ENCODE measurements around the gene TRH. TPM values are rescaled to one million over a fixed set of nuclear protein-coding genes. Genes with fewer than 3 reads are reported as not detected.

TRH gene, protein sequence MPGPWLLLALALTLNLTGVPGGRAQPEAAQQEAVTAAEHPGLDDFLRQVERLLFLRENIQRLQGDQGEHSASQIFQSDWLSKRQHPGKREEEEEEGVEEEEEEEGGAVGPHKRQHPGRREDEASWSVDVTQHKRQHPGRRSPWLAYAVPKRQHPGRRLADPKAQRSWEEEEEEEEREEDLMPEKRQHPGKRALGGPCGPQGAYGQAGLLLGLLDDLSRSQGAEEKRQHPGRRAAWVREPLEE
- total RNA-seq: not detected

DNA sequence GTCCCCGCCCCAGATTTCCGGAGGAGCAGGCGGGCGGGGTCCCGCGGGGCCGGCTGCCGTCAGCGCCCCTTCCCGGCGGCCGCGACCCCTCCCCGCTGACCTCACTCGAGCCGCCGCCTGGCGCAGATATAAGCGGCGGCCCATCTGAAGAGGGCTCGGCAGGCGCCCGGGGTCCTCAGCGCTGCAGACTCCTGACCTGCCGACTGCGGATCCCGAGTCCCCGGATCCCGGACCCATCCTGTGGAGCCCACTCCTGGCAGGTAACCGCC lies at the start of gene TRH:
Gene TRH (plus strand): TSS at position 157 of the 269 bp plus-strand sequence. CDS start 1,097 bp downstream, outside the sequence.
- H3K27me3 Mint-ChIP-seq (ENCODE audit: low read depth): peaks cover 41% of the 10 kb centered on the region
- H3K36me3 Mint-ChIP-seq (ENCODE audit: low read depth): no peaks in the 10 kb centered on the region
- intact Hi-C loops (cut with micrococcal nuclease): no loop called here
- CTCF ChIA-PET: no interaction called here
- H3K9me3 Mint-ChIP-seq: no peaks in the 10 kb centered on the region
- H3K4me1 Mint-ChIP-seq (ENCODE audit: low read depth): peaks cover 9% of the 10 kb centered on the region
- no peak for DNase-seq
- no peak within 1 kb of the TSS for H3K27ac Mint-ChIP-seq
- peak within 1 kb of the TSS; percentile 20 for H3K4me3 Mint-ChIP-seq

GRCh38 chr3:129927072-129927471 lies 47.4 kb upstream of the TRH start:
- intact Hi-C loops (cut with micrococcal nuclease): no loop called here
- DNase-seq: no peak
- Mint-ChIP-seq H3K4me1 (ENCODE audit: low read depth) (no peaks in the 10 kb centered on the region), H3K36me3 (ENCODE audit: low read depth) (peaks cover 2% of the 10 kb centered on the region), H3K27me3 (ENCODE audit: low read depth) (peaks cover 5% of the 10 kb centered on the region), H3K4me3 (no peak overlapping the region), H3K9me3 (peaks cover 13% of the 10 kb centered on the region), H3K27ac (no peak overlapping the region)
- CTCF ChIA-PET: interaction anchor here (0.5 kb wide), 1 partner anchor 119 kb away, joined by 3 read pairs; no protein-coding TSS in a partner anchor

- intact Hi-C loops (cut with micrococcal nuclease): no loop called here
- Mint-ChIP-seq H3K4me1 (ENCODE audit: low read depth) (no peaks in the 10 kb centered on the region), H3K36me3 (ENCODE audit: low read depth) (no peaks in the 10 kb centered on the region), H3K4me3 (no peak overlapping the region), H3K9me3 (peaks cover 13% of the 10 kb centered on the region), H3K27ac (no peak overlapping the region), H3K27me3 (ENCODE audit: low read depth) (peaks cover 3% of the 10 kb centered on the region)
- CTCF ChIA-PET: interaction anchor here (1.0 to 1.1 kb wide), 2 partner anchors 13 to 300 kb away, joined by 3 to 6 read pairs; no protein-coding TSS in a partner anchor
- no peak for DNase-seq
These were observed 45.1 kb upstream of the TRH start for GRCh38 chr3:129929383-129929782.

DNA sequence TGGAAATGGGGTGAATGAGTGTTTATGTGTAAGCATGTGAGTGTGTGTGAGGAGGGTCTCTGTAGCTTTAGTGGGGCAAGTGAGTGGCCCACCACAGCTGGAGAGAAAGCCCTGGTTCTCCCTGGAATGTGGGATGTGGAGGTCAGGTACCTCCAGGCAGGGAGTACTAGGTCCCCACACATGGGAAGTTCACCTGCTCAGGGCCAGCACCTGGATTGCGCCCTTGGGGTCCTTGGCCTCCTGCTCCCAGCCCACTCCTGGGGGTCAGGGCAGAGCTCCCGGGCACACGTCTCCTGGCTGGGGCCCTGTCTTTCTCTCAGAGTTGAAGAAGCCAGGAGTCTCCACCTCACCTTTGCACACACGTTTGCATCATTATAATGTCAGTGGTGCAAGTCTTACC lies 41.0 kb upstream of the TRH start:
- DNase-seq: no peak
- H3K9me3 Mint-ChIP-seq: peaks cover 9% of the 10 kb centered on the region
- no peak overlapping the region for H3K4me3 Mint-ChIP-seq
- peaks cover 2% of the 10 kb centered on the region for H3K4me1 Mint-ChIP-seq (ENCODE audit: low read depth)
- intact Hi-C loops (cut with micrococcal nuclease): loop anchor here (10.0 kb wide), 1 partner anchor 549 kb away; no protein-coding TSS in a partner anchor
- CTCF ChIA-PET: interaction anchor here (0.9 to 1.5 kb wide), 8 partner anchors 9 to 443 kb away, joined by 3 to 9 read pairs (median 3); no protein-coding TSS in a partner anchor
- H3K36me3 Mint-ChIP-seq (ENCODE audit: low read depth): no peaks in the 10 kb centered on the region
- H3K27me3 Mint-ChIP-seq (ENCODE audit: low read depth): no peaks in the 10 kb centered on the region
- no peak overlapping the region for H3K27ac Mint-ChIP-seq

- Mint-ChIP-seq H3K36me3 (ENCODE audit: low read depth) (no peaks in the 10 kb centered on the region), H3K9me3 (peaks cover 7% of the 10 kb centered on the region), H3K4me3 (no peak overlapping the region), H3K27ac (no peak overlapping the region), H3K4me1 (ENCODE audit: low read depth) (peaks cover 2% of the 10 kb centered on the region), H3K27me3 (ENCODE audit: low read depth) (no peaks in the 10 kb centered on the region)
- peak; percentile 38 for DNase-seq
- CTCF ChIA-PET: interaction anchor here (0.5 to 1.5 kb wide), 13 partner anchors 8 to 444 kb away, joined by 3 to 9 read pairs (median 3); no protein-coding TSS in a partner anchor
- intact Hi-C loops (cut with micrococcal nuclease): loop anchor here (1.0 to 10.0 kb wide), 6 partner anchors 42 to 550 kb away; partner anchors contain the start of gene TMCC1
These were observed 40.0 kb upstream of the TRH start for GRCh38 chr3:129934234-129935123.

DNA sequence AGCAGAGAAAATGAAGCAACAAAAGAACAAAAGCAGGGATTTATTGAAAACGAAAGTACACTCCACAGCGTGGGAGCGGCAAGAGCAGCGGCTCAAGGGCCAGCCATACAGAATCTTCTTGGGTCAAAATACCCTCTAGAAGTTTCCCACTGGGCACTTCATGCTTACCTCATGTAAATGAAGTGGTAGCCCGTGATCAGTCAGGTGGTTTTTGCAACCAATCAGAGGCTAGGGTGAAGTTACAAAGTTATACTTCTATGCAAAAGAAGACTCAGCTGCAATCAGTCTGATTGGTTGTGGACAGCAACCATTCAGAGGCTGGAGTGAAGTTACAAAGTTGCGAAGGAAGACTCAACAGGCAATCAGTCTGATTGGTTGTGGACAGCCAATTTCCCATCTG lies 37.8 kb upstream of the TRH start:
- no peaks in the 10 kb centered on the region for H3K9me3 Mint-ChIP-seq
- CTCF ChIA-PET: no interaction called here
- no peaks in the 10 kb centered on the region for H3K36me3 Mint-ChIP-seq (ENCODE audit: low read depth)
- intact Hi-C loops (cut with micrococcal nuclease): loop anchor here (10.0 kb wide), 1 partner anchor 552 kb away; no protein-coding TSS in a partner anchor
- H3K4me3 Mint-ChIP-seq: peak overlapping the region; percentile 49
- H3K27ac Mint-ChIP-seq: no peak overlapping the region
- H3K4me1 Mint-ChIP-seq (ENCODE audit: low read depth): peaks cover 2% of the 10 kb centered on the region
- no peaks in the 10 kb centered on the region for H3K27me3 Mint-ChIP-seq (ENCODE audit: low read depth)
- DNase-seq: peak; percentile 33

DNA sequence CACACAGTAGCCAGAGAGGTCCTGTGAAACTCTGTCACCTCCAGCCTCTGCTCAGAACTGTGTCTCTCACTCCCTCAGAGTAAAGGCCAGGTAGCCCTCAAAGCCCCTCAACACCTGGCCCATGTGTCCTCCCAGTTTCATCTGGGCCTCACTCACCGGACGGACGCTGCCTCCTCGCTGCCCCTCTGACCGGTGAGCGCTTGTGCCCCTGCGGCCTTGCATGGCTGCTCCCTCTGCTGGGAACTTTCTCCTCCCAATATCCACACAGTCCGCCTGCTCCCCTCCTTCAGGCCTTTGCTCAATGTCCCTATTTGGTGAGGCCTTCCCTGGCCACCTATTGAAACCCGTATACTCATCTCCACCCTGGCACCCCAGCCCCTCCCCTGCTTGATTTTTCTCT lies 36.8 kb upstream of the TRH start:
- intact Hi-C loops (cut with micrococcal nuclease): loop anchor here (10.0 kb wide), 1 partner anchor 553 kb away; no protein-coding TSS in a partner anchor
- DNase-seq: no peak

GRCh38 chr3:129938140-129938930 lies 36.2 kb upstream of the TRH start:
- H3K27ac Mint-ChIP-seq: no peak overlapping the region
- no peaks in the 10 kb centered on the region for H3K36me3 Mint-ChIP-seq (ENCODE audit: low read depth)
- CTCF ChIA-PET: no interaction called here
- H3K27me3 Mint-ChIP-seq (ENCODE audit: low read depth): no peaks in the 10 kb centered on the region
- DNase-seq: no peak
- intact Hi-C loops (cut with micrococcal nuclease): loop anchor here (10.0 kb wide), 1 partner anchor 554 kb away; no protein-coding TSS in a partner anchor
- H3K9me3 Mint-ChIP-seq: no peaks in the 10 kb centered on the region
- H3K4me3 Mint-ChIP-seq: no peak overlapping the region
- peaks cover 2% of the 10 kb centered on the region for H3K4me1 Mint-ChIP-seq (ENCODE audit: low read depth)

More for the DNA sequence above, 36.8 kb upstream of the TRH start:
- H3K27me3 Mint-ChIP-seq (ENCODE audit: low read depth): no peaks in the 10 kb centered on the region
- CTCF ChIA-PET: no interaction called here
- no peak overlapping the region for H3K27ac Mint-ChIP-seq
- H3K9me3 Mint-ChIP-seq: no peaks in the 10 kb centered on the region
- no peak overlapping the region for H3K4me3 Mint-ChIP-seq
- no peaks in the 10 kb centered on the region for H3K36me3 Mint-ChIP-seq (ENCODE audit: low read depth)
- peaks cover 2% of the 10 kb centered on the region for H3K4me1 Mint-ChIP-seq (ENCODE audit: low read depth)

DNA sequence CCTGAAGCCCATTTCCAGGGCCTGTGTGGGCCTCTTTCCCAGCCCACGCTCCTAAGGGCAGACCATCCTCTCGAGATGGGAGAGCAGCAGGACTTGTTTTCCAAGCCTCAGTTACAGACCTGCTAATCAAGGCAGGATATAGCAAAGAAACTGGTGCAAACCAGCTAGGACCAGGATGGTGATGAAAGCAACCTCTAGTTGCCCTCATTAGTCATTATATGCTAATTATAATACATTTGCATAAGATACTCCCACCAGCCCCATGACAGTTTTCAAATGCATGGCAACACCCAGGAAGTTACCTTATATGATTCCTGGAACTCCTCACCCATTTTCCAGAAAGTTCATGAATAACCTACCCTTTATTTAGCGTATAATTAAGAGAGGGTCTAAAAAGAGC lies 34.4 kb upstream of the TRH start:
- CTCF ChIA-PET: interaction anchor here (0.6 to 1.2 kb wide), 4 partner anchors 10 to 285 kb away, joined by 3 to 5 read pairs (median 4); no protein-coding TSS in a partner anchor
- Mint-ChIP-seq H3K27ac (no peak overlapping the region), H3K4me3 (no peak overlapping the region), H3K4me1 (ENCODE audit: low read depth) (peaks cover 2% of the 10 kb centered on the region), H3K9me3 (no peaks in the 10 kb centered on the region), H3K36me3 (ENCODE audit: low read depth) (no peaks in the 10 kb centered on the region), H3K27me3 (ENCODE audit: low read depth) (peaks cover 2% of the 10 kb centered on the region)
- DNase-seq: no peak
- intact Hi-C loops (cut with micrococcal nuclease): no loop called here

DNA sequence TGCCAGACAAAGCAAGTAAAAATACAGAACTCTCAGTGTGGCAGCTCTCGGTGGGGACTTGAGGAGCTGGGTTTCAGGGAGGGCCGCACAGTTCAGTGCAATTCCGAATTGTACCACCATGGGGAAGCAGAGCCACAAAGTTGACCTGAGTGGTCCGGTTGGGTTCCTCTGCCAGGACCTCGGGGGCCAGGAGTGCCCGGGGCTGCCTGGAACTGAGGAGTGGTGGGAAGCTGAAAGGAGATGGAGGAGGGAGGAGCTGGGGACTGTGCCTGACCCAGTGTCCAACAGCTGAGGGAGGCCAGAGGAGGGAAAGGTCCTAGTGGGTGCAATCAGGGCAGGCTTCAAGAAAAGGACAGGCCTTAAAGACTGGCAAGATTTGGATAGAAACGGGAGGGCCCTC lies 32.2 kb upstream of the TRH start:
- Mint-ChIP-seq H3K4me1 (ENCODE audit: low read depth) (no peaks in the 10 kb centered on the region), H3K4me3 (no peak overlapping the region), H3K9me3 (no peaks in the 10 kb centered on the region), H3K27me3 (ENCODE audit: low read depth) (peaks cover 2% of the 10 kb centered on the region), H3K36me3 (ENCODE audit: low read depth) (no peaks in the 10 kb centered on the region), H3K27ac (no peak overlapping the region)
- CTCF ChIA-PET: interaction anchor here (0.6 to 3.3 kb wide), 17 partner anchors 9 to 310 kb away, joined by 3 to 24 read pairs (median 4); no protein-coding TSS in a partner anchor
- DNase-seq: peak; percentile 59
- intact Hi-C loops (cut with micrococcal nuclease): loop anchor here (1.0 to 2.0 kb wide), 2 partner anchors 61 to 155 kb away; no protein-coding TSS in a partner anchor

DNA sequence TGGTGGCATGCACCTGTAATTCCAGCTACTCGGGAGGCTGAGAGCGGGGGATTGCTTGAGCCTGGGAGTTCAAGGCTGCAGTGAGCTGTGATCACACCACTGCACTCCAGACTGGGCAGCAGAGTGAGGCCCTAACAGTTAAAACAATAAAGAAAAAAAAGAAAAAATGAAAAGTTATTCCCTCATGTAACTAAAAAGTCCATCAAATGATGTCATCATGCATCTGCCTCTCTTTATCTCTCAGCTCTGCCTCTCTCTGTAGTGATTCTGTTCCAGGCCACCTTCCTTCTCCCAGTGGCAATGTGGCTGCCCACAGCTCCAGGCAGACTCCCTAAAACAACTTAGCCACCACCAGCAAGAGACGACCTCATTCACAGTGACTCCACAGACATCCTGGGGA lies 31.5 kb upstream of the TRH start:
- CTCF ChIA-PET: interaction anchor here (0.6 to 3.3 kb wide), 11 partner anchors 9 to 163 kb away, joined by 3 to 24 read pairs (median 5); no protein-coding TSS in a partner anchor
- Mint-ChIP-seq H3K27me3 (ENCODE audit: low read depth) (peaks cover 2% of the 10 kb centered on the region), H3K36me3 (ENCODE audit: low read depth) (no peaks in the 10 kb centered on the region), H3K27ac (no peak overlapping the region), H3K9me3 (no peaks in the 10 kb centered on the region), H3K4me1 (ENCODE audit: low read depth) (no peaks in the 10 kb centered on the region), H3K4me3 (no peak overlapping the region)
- intact Hi-C loops (cut with micrococcal nuclease): loop anchor here (2.0 kb wide), 1 partner anchor 154 kb away; no protein-coding TSS in a partner anchor
- DNase-seq: no peak
